ENCODE data around the gene RFNG.

RFNG gene

DNA sequence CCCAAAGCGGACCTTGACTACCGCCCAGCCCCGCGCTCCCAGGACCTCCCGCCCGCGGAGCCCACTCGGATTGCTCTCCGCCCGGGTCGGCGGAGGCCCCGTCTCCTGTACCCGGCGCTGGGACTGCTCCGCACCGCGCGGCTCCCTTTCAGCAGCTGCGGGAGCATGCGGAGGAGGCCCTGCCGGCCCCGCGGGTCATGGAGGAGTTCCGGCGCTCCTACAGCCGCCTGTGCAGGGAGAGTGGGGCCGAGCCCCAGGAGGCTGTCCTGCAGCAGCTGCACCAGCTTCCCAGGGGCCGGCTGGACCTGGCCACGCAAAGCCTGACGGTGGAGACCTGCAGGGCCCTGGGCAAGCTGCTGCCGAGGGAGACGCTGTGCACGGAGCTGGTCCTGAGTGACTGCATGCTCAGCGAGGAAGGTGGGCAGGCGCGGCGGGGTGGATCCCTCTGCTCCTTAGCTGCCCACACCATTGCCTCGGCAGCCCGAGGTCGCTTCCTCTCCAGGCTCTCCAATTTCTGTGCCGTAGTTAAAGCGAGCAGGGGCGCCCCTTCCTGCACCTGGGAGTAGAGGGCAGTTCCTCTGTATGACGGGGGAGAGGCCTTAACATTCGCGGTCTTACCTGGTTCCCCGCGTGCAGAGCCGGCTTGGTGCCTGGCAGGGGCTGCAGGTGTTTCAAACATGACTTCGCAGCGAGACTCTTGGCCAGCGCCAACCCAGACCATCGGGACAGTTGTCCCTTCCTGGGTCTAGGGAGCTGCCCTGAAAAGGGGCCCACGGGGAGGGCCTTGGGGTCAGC lies 28.0 kb downstream of the RFNG start:
- DNase-seq, result no peak

- peak; percentile 98 for DNase-seq
Observed at GRCh38 chr17:82022981-82023446, 28.6 kb downstream of the RFNG start, which contains the start of gene LRRC45. Gene LRRC45, plus strand, starts transcription at chr17:82023305. Its CDS starts 339 bp downstream, at chr17:82023644.

GRCh38 chr17:82022310-82022980 lies 29.2 kb downstream of the RFNG start, which contains the start of gene CENPX:
Gene CENPX, minus strand, starts transcription at chr17:82022878. Its CDS starts 17 bp downstream, at chr17:82022861.
- DNase-seq, result no peak

- no peak for DNase-seq
Observed at GRCh38 chr17:82021900-82022309, 29.7 kb downstream of the RFNG start.

- DNase-seq, result peak; percentile 10
Observed at GRCh38 chr17:82021107-82021899, 30.3 kb downstream of the RFNG start.

DNA sequence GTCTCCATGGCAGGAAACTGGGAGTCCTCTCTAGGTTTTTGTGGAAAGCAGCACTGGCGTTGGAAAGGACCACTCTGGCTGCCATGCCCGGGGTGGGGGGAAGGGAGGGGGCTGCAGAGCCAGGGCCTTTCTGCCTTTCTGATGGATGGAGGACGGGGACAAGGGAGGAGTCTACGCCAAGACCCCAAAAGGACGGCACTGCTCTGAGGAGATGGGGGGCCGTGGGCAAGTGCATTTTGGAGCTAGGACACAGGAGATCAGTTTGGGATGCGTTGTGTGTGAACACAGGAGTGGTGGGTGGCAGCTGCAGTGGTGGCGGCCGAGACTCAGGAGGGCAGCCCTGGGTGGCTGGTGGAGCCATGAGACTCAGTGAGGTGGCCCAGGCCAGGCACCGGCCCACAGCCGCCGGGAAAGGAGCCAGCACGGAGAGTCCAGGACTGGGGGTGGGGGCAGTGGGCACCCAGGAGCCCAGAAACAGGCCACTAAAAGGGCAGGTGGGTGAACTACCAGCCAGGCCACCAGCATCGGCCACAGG lies 31.0 kb downstream of the RFNG start:
- no peak for DNase-seq

- DNase-seq, result no peak
Observed at GRCh38 chr17:82019690-82020571, 31.7 kb downstream of the RFNG start.

- DNase-seq, result no peak
Observed at GRCh38 chr17:82018989-82019689, 32.5 kb downstream of the RFNG start.

DNA sequence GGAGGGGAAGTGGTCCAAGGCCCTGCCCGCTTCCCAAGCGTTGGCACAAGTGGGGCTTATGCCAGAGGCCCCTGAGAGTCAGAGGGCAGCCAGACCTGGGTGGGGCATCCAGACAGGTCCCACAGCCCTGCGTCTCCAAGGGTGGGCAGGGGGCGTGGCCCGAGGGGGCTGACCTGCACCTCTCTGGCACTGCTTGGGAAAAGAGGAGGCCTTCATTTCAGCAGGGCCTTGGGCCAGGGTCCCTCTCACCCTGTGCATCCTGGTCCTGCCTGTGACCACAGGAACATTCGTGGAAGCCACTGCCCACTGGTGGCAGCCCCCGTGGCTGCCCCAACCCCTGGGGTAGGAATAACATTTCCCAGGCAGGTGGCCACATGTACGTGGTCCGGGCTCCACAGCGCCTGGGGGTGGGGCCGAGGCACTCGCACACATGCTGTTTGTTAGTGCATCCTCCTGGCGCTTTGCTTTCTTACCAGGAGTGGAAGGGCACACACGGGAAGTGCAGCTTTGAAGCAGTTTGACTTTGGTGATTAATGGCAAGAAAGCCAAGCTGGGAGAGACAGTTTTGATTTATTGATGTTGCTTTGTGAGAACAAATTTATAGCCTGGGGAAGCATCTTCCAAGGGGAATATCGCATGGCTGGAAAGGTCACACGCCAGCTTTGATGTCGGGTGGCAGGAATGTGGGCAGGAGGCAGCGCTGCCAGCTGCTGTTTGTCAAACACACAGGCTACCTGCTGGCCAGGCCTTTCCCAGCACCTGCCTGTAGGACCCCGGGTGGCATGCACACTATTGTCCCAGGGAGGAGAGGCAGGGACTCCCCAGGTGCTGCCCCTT lies 33.2 kb downstream of the RFNG start:
- no peak for DNase-seq

DNA sequence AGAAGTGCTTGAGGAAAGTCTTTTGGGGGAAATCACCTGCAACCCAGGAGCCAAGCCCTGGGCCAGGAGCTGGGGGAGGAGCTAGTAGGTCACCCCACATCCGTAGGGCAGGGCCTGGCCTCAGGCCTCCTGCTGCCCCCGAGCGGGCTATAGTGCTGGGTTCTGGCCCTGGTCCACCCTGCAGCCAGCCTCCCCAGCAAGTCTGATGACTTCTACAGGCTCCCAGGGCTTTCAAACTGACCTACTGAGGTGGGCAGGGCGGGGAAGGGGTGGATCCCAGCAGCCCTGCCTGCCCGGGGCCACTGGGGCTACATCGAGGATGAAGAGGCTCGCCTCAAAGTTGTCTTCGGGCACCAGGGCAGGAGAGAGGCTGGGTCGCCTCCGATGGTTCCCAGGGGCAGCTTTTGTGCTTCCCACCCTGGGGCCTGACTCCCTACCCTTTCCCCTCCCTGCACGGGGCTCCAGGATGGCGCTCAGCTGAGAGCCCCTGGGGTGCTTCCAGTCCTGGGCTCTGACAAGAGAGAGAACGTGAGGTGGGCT lies 33.9 kb downstream of the RFNG start:
- DNase-seq, result no peak

- DNase-seq, result no peak
Observed at GRCh38 chr17:82016875-82017459, 34.6 kb downstream of the RFNG start.

GRCh38 chr17:82016061-82016874 lies 35.3 kb downstream of the RFNG start:
- DNase-seq, result no peak

- DNase-seq, result no peak
Observed at GRCh38 chr17:82015311-82015971, 36.2 kb downstream of the RFNG start.

DNA sequence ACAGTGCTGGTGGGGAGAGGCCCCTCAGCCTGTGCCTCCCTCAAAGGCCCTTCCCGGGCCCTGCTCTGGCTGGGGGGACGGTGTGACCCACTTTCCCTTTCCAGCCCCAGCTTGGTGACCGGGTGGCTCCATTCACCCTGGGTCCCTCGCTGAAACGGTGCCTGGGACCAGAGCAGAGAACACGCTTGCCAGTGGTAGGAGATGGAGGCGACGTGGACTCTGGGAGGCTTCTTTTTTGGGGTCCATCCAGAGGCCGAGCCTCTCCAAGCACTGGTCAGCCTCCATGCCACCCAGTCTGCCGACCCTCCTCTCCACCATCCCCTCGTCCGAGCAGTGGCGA lies 36.7 kb downstream of the RFNG start:
- no peak for DNase-seq

GRCh38 chr17:82014432-82014831 lies 37.2 kb downstream of the RFNG start:
- no peak for DNase-seq

DNA sequence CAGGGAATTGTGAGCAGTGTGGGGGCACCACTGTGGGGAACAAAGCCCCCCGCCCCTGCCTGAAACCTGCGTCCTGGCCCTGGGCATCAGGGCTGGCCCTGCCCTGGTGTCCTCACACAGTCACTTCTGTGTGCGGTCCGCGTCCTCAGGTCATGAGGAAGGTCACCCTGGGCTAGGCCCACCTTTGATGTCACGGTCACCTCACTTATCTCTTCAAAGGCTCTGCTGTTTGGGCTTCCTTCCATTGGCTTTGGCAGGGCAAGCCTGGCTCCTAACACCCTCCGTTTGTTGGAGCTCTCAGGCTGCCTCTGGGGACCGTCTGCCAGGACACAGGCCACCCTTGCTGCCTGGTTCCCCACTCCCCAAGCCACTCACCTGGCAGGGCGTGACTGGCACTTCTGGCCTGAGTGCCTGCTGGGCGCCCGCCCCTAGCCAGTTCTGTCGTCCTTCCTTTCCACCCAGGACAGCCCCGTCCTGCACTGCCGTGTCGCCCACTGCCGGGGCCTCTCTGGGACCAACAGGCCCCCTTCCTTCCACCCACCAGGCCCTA lies 37.8 kb downstream of the RFNG start:
- no peak for DNase-seq

DNA sequence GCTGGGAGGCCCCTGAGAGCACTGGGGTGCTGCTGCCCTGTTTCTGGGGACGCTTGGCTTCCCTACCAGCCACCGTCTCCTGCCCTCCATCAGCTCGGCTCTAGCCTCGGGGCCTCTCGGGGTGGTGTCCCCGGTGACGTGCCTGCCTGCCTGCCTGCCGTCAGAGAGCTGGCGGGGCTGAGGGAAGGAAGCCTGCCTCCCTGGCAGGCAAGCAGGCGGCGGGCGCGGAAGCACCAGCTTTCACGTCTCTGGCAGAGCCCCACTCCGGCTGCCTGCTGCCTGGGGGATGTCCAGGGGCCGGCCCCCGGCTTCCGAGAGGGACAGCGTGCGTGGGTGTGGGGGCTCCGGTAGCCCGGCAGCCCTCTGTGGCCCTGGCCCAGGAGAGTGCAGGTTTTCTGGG lies 38.3 kb downstream of the RFNG start:
- DNase-seq, result no peak

Data from GOT3 (cell line).